Fibroblast of pulmonary artery (primary cell): ENCODE data around the gene PSENEN.

Experiments
- DNase-seq: peaks from one replicate; pipeline ENCODE4 v3.0.0-alpha.2; 2010; ENCODE audit warnings: low read depth
- H3K4me3 ChIP-seq: replicated peaks from 2 replicates; pipeline ENCODE4 v1.5.1; 2011; ENCODE audit warnings: low read depth, mild to moderate bottlenecking, control low read depth, low read length, moderate library complexity
- TF ChIP-seq, protein P1 (sequence below): IDR thresholded peaks from 2 replicates; pipeline ENCODE4 v1.5.1; 2011; ENCODE audit warnings: mild to moderate bottlenecking, control low read depth, low read length, inconsistent platforms; ENCODE audit errors: missing control alignments

Gene PSENEN

DNA sequence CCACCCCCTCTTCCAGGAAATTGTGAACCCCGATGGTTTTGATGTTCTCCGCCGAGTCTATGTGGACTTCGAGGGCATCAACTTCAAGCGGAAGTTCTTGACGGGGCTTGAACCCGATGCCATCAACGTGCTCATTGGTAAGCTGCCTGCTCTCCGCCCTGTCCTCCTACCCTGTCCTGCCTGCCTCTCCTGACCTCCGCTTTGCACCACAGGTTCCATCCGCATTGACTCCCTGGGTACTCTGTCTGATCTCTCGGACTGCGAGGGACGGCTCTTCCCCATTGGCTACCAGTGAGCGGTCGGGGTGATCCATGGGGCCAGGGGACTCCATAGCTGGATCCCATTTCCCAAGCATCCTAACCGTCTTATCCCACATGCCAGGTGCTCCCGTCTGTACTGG, 15.1 kb upstream of the PSENEN start:
- TF ChIP-seq, protein P1, sequence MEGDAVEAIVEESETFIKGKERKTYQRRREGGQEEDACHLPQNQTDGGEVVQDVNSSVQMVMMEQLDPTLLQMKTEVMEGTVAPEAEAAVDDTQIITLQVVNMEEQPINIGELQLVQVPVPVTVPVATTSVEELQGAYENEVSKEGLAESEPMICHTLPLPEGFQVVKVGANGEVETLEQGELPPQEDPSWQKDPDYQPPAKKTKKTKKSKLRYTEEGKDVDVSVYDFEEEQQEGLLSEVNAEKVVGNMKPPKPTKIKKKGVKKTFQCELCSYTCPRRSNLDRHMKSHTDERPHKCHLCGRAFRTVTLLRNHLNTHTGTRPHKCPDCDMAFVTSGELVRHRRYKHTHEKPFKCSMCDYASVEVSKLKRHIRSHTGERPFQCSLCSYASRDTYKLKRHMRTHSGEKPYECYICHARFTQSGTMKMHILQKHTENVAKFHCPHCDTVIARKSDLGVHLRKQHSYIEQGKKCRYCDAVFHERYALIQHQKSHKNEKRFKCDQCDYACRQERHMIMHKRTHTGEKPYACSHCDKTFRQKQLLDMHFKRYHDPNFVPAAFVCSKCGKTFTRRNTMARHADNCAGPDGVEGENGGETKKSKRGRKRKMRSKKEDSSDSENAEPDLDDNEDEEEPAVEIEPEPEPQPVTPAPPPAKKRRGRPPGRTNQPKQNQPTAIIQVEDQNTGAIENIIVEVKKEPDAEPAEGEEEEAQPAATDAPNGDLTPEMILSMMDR: no peak
- DNase-seq: no peak
- H3K4me3 ChIP-seq: no peak overlapping the region

DNA sequence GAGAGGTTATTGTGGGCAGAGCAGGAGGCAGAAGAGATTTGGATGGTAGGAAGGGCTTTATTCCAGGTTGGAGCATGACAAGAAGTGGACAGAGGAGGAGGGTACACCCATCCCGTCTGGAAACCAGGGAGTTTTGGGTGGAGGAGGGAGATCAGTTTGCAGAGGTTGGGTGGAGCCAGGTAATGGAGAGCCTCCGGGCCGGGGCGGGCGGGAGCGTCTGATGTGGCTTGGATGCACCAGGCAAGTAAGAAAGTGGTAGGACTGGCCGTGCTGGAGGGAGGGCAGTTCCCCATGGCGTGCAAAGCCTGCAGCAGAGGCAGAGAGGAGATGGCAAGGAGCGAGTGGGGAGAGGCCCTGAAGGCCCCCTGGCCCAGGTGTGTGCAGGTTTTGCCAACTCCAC, 14.1 kb upstream of the PSENEN start:
- H3K4me3 ChIP-seq: no peak overlapping the region
- TF ChIP-seq, protein P1: no peak
- DNase-seq: no peak

DNA sequence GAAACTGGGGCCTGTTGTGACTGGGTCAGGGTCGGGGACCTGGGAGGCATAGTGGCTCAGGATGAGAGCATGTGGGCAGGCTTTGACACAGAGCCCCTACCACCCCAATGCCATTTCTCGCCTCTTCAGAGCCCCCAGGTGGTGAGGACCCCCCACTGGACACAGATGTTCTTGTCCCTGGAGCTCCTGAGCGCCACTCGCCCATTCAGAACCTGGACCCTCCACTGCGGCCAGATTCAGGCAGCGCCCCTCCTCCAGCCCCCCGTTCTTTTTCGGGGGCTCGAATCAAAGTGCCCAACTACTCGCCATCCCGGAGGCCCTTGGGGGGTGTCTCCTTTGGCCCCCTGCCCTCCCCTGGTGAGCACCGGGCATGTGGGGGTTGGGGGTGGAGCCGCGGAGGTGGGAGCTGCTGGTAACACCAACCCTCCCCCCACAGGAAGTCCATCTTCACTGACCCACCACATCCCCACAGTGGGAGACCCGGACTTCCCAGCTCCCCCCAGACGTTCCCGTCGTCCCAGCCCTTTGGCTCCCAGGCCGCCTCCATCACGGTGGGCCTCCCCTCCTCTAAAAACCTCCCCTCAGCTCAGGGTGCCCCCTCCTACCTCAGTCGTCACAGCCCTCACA, 13.6 kb upstream of the PSENEN start:
- TF ChIP-seq, protein P1: no peak
- no peak overlapping the region for H3K4me3 ChIP-seq

DNA sequence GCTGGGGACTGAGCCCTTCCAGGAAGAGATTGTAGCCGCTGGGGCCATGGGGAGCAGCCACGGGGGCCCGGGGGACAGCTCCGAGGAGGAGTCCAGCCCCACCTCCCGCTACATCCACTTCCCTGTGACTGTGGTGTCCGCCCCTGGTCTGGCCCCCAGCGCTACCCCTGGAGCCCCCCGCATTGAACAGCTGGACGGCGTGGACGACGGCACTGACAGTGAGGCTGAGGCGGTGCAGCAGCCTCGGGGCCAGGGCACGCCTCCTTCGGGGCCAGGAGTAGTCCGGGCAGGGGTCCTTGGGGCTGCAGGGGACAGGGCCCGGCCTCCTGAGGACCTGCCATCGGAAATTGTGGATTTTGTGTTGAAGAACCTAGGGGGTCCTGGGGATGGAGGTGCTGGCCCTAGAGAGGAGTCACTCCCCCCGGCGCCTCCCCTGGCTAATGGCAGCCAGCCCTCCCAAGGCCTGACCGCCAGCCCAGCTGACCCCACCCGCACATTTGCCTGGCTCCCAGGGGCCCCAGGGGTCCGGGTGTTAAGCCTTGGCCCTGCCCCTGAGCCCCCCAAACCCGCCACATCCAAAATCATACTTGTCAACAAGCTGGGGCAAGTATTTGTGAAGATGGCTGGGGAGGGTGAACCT, 12.8 kb upstream of the PSENEN start:
- no peak for DNase-seq
- no peak overlapping the region for H3K4me3 ChIP-seq
- TF ChIP-seq, protein P1: no peak

More for the DNA sequence above, 13.6 kb upstream of the PSENEN start:
- DNase-seq: no peak

DNA sequence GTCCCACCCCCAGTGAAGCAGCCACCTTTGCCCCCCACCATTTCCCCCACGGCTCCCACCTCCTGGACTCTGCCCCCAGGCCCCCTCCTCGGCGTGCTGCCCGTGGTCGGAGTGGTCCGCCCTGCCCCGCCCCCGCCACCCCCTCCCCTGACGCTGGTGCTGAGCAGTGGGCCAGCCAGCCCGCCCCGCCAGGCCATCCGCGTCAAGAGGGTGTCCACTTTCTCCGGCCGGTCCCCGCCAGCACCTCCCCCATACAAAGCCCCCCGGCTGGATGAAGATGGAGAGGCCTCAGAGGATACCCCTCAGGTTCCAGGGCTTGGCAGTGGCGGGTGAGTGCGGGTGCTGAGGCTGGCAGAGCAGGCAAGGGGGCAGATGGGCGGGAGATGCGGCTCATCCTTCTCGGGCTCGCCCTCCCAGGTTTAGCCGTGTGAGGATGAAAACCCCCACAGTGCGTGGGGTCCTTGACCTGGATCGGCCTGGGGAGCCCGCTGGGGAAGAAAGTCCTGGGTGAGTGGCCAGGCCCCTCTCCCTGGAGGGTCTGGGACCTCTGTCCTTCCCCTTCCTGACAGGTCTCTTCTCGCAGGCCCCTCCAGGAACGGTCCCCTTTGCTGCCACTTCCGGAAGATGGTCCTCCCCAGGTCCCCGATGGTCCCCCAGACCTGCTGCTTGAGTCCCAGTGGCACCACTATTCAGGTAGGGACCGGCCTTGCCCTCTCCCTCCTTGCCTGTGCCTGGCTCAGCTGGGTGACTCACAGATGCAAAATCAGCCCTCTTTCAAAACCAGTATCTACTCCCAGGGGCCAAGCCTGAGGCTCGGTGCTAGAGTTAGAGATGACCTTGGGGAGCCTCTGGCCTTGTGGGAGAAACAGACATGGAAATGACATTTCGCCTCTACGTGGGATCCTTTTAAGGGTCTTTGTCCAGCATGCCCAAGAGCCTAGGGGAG, 12.0 kb upstream of the PSENEN start:
- TF ChIP-seq, protein P1: no peak
- no peak overlapping the region for H3K4me3 ChIP-seq
- no peak for DNase-seq

DNA sequence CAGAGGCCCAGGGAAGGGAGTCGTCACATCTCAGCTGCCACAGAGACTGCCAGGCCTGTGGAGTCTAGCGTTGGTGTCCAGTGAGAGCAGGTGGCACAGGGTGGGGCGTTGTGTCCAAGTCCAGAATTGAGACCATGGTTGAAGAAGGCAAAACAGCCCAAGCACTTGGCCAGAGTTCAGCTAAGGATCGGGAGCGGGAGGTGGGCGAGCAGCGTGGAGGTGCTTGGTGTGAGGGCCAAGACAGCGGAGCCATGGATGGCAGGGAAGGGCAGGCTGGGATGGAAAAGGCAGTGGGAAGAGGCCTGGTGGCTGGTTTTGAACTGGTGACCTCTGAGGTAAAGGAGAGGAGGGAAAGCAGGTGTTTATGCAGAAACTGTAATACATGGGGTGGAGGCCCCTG, 11.2 kb upstream of the PSENEN start:
- DNase-seq: no peak
- TF ChIP-seq, protein P1: no peak
- H3K4me3 ChIP-seq: no peak overlapping the region
